GM12891 (cell line): ENCODE results near the gene DAB1.

ENCODE experiments used
- POLR2A ChIP-seq: IDR thresholded peaks from 2 replicates; pipeline ENCODE4 v1.6.1; 2011; ENCODE audit warnings: low read depth, low read length, control low read depth
- SPI1 ChIP-seq: IDR thresholded peaks from 2 replicates; pipeline ENCODE4 v1.6.1; 2011; ENCODE audit warnings: low read depth, low read length, control low read depth

DNA sequence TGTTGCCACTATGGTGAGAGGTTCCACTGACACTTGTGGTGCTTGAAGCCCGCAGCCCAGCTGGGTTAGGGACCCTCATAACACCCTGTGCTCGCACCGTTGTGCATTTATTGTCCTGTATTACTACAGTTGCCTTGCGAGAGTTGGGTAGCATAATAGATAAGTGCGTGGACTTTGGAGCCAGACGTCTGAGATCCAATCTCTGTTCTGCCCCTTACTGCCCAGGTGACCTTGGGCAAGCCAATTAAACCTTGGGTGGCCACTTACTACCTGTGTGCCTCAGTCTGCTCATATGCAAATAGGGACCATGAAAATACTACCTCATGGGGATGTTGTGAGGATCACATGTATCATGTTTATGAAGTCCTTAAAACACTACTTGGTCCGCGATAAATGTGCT is 471.4 kb downstream of the DAB1 start:
- TF ChIP-seq POLR2A (no peak), SPI1 (no peak)
